Caco-2 (cell line): ENCODE measurements around the gene PDHB. TPM values are rescaled to one million over a fixed set of nuclear protein-coding genes. Genes with fewer than 3 reads are reported as not detected.

Experiments
- BruUV-seq: library from RNA; stranded (reverse); fragments of 400-500 nt; replicated peaks from 2 replicates; lab custom pipeline; 2021; lab: Mats Ljungman, UMichigan
- CTCF ChIA-PET: fragments of 300-600 bp; sonication (Branson Sonifier 250); formaldehyde crosslinking; loops from one replicate; lab custom pipeline; 2022; ENCODE audit warnings: antibody characterized with exemption; lab: Charles Lee
- POLR2A ChIA-PET: fragments of 300-600 bp; sonication (Branson Sonifier 250); formaldehyde crosslinking; loops from one replicate; lab custom pipeline; 2022; ENCODE audit warnings: antibody characterized with exemption; lab: Charles Lee
- DNase-seq, 2 experiments: peaks; one replicate each; pipeline versions ENCODE4 v3.0.0 to v3.0.0-alpha.2; 2020 to 2022
- H3K27me3 ChIP-seq: replicated peaks from 2 replicates; pipeline ENCODE4 v1.6.0; 2011; ENCODE audit warnings: low read length; ENCODE audit not compliant: control insufficient read depth, insufficient read depth
- H3K36me3 ChIP-seq: 2 replicates; pipeline ENCODE4 v1.5.1; 2011; ENCODE audit warnings: low read length; ENCODE audit not compliant: control insufficient read depth, insufficient read depth
- H3K4me1 ChIP-seq: fragments of 250-450 bp; sonication (Bioruptor Pico); 2 replicates; pipeline ENCODE4 v1.5.1; 2020; ENCODE audit warnings: mild to moderate bottlenecking
- H3K4me3 ChIP-seq: 2 replicates; pipeline ENCODE4 v1.5.1; 2011; ENCODE audit warnings: low read depth, mild to moderate bottlenecking, control low read depth, low read length
- H3K9me3 ChIP-seq: fragments of 250-450 bp; sonication (Bioruptor Pico); 2 replicates; pipeline ENCODE4 v1.5.1; 2020; ENCODE audit warnings: mild to moderate bottlenecking, moderate library complexity
- H3K27ac Mint-ChIP-seq: one replicate; pipeline ENCODE4 v1.8.0; 2022; ENCODE audit warnings: mixed read lengths; ENCODE audit not compliant: unreplicated experiment
- H3K27me3 Mint-ChIP-seq: one replicate; pipeline ENCODE4 v1.8.0; 2022; ENCODE audit warnings: mixed read lengths; ENCODE audit not compliant: insufficient read depth, unreplicated experiment
- H3K36me3 Mint-ChIP-seq: one replicate; pipeline ENCODE4 v1.8.0; 2022; ENCODE audit warnings: mild to moderate bottlenecking, mixed read lengths; ENCODE audit not compliant: insufficient read depth, unreplicated experiment
- H3K4me1 Mint-ChIP-seq: one replicate; pipeline ENCODE4 v1.8.0; 2022; ENCODE audit warnings: low read depth, mixed read lengths; ENCODE audit not compliant: unreplicated experiment
- H3K4me3 Mint-ChIP-seq: one replicate; pipeline ENCODE4 v1.8.0; 2022; ENCODE audit warnings: mild to moderate bottlenecking, moderate library complexity, mixed read lengths; ENCODE audit not compliant: unreplicated experiment
- H3K9me3 Mint-ChIP-seq: one replicate; pipeline ENCODE4 v1.8.0; 2022; ENCODE audit warnings: mixed read lengths; ENCODE audit not compliant: unreplicated experiment
- intact Hi-C: fragments of 100-400 bp; cut with micrococcal nuclease; formaldehyde crosslinking; loops from one replicate; pipeline ENCODE4 v1.10.0; 2022; ENCODE audit not compliant: unreplicated experiment
- total RNA-seq: library from RNA; stranded (reverse); gene quantifications from 2 replicates; pipeline ENCODE4 v1.2.3, GENCODE V29; 2022
- TF ChIP-seq, protein P1 (sequence below), 2 experiments: fragments of 200-600 bp in 1 of 2; IDR thresholded peaks; 1 replicate in 1 of 2; 2 replicates in 1 of 2; pipeline versions ENCODE4 v1.5.1 to v1.8.0; 2011 to 2022; ENCODE audit warnings: antibody characterized with exemption in 1 of 2, control low read depth in 1 of 2, inconsistent platforms in 1 of 2, low read depth in 1 of 2, low read length in 1 of 2, mild to moderate bottlenecking in 1 of 2, moderate library complexity in 1 of 2; ENCODE audit not compliant: insufficient read depth in 1 of 2, severe bottlenecking in 1 of 2, unreplicated experiment in 1 of 2

Gene PDHB
- total RNA-seq, 1 experiment from 2014 or later: 89.8 TPM

DNA sequence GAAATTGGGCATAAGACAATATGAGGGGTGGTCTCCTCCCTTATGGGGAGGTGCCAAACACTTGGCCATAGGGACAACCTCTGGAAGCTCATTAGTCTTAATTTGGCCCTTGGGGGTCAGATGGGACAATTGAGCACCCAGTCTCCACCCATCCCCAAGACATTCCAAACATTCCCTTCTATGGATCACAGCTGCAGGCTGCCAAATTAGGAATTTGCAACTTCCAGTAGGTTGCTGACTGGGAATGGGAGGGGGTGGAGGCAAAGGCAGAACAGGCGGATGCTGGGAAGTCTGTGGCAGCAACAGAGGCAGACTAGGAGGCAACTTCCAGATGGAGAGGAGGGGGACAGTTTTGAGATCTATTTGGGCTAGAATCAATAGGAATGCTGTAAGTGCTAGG lies 1.4 kb upstream of the PDHB start:
- Mint-ChIP-seq H3K36me3 (peaks cover 24% of the 10 kb centered on the region), H3K9me3 (no peaks in the 10 kb centered on the region), H3K27me3 (no peaks in the 10 kb centered on the region), H3K27ac (peak overlapping the region; percentile 82), H3K4me3 (peak overlapping the region; percentile 80), H3K4me1 (peaks cover 15% of the 10 kb centered on the region)
- Histone ChIP-seq H3K4me3 (no peak overlapping the region), H3K36me3 (peaks cover 2% of the 10 kb centered on the region; the same call in 1 of the 2 replicates), H3K9me3 (no peaks in the 10 kb centered on the region), H3K4me1 (peaks cover 21% of the 10 kb centered on the region), H3K27me3 (no peaks in the 10 kb centered on the region)
- BruUV-seq: no TSS peak
- peak; percentile 27 to 62 for DNase-seq
- TF ChIP-seq, protein P1, sequence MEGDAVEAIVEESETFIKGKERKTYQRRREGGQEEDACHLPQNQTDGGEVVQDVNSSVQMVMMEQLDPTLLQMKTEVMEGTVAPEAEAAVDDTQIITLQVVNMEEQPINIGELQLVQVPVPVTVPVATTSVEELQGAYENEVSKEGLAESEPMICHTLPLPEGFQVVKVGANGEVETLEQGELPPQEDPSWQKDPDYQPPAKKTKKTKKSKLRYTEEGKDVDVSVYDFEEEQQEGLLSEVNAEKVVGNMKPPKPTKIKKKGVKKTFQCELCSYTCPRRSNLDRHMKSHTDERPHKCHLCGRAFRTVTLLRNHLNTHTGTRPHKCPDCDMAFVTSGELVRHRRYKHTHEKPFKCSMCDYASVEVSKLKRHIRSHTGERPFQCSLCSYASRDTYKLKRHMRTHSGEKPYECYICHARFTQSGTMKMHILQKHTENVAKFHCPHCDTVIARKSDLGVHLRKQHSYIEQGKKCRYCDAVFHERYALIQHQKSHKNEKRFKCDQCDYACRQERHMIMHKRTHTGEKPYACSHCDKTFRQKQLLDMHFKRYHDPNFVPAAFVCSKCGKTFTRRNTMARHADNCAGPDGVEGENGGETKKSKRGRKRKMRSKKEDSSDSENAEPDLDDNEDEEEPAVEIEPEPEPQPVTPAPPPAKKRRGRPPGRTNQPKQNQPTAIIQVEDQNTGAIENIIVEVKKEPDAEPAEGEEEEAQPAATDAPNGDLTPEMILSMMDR (IDR thresholded peaks at IDR 0.05; ENCODE audit: insufficient read depth in 1 of 2, low read depth in 1 of 2, low read length in 1 of 2, severe bottlenecking in 1 of 2, unreplicated experiment in 1 of 2): no peak
- intact Hi-C loops: loop anchor here (2.0 kb wide), 1 partner anchor 18 kb away; no protein-coding TSS in a partner anchor
- ChIA-PET CTCF (no interaction called here), POLR2A (no interaction called here)

DNA sequence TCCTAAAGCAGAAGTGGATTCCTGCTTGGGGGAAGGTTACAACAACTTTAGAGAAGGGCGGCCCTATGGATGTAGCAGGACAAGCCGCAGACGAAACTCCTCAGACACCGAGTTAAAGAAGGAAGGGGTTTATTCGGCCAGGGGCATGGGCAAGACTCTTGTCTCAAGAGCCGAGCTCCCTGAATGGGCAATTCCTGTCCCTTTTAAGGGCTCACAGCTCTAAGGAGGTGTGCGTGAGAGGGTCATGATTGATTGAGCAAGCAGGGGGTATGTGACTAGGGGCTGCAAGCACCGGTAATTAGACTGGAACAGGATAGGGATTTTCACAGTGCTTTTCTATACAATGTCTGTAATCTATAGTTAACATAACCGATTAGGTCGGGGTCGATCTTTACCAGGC lies 879 bp upstream of the PDHB start:
- no TSS peak for BruUV-seq
- H3K4me3 Mint-ChIP-seq: peak overlapping the region; percentile 80
- intact Hi-C loops: loop anchor here (2.0 kb wide), 1 partner anchor 18 kb away; no protein-coding TSS in a partner anchor
- Histone ChIP-seq H3K36me3 (peaks cover 2% of the 10 kb centered on the region; the same call in 1 of the 2 replicates), H3K4me1 (peaks cover 21% of the 10 kb centered on the region), H3K9me3 (no peaks in the 10 kb centered on the region), H3K4me3 (no peak overlapping the region), H3K27me3 (no peaks in the 10 kb centered on the region)
- TF ChIP-seq, protein P1 (IDR thresholded peaks at IDR 0.05; ENCODE audit: insufficient read depth in 1 of 2, low read depth in 1 of 2, low read length in 1 of 2, severe bottlenecking in 1 of 2, unreplicated experiment in 1 of 2): no peak
- H3K36me3 Mint-ChIP-seq: peaks cover 24% of the 10 kb centered on the region
- CTCF ChIA-PET: no interaction called here
- H3K4me1 Mint-ChIP-seq: peaks cover 15% of the 10 kb centered on the region
- POLR2A ChIA-PET: interaction anchor here (1.0 kb wide), 1 partner anchor 129 kb away, joined by 3 read pairs; the partner anchor contains the start of genes HTD2 and RPP14
- H3K27me3 Mint-ChIP-seq: no peaks in the 10 kb centered on the region
- DNase-seq: no peak
- no peaks in the 10 kb centered on the region for H3K9me3 Mint-ChIP-seq
- peak overlapping the region; percentile 82 for H3K27ac Mint-ChIP-seq

DNA sequence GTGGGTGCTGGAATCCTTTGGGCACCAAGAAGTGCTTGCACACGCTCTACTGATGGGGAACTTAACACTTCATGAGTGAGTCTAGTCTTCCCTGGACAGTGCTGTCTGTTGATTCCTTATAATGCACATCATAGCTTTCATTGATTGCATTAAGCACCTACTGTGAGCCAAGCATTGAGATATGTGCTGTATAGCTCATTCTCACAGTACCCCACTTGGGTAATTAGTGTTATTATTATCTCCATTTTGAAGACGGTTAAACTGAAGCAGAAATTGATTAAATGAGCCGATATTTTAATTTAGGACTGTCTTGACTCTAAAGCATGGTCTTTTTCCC lies 504 bp upstream of the PDHB start:
- H3K9me3 ChIP-seq: no peaks in the 10 kb centered on the region
- H3K36me3 ChIP-seq: peaks cover 2% of the 10 kb centered on the region; the same call in 1 of the 2 replicates
- peak overlapping the region; percentile 34 for H3K4me3 ChIP-seq
- intact Hi-C loops: loop anchor here (2.0 kb wide), 1 partner anchor 19 kb away; no protein-coding TSS in a partner anchor
- ChIA-PET CTCF (no interaction called here), POLR2A (interaction anchor here (1.0 kb wide), 1 partner anchor 128 kb away, joined by 3 read pairs; the partner anchor contains the start of genes HTD2 and RPP14)
- Mint-ChIP-seq H3K27me3 (no peaks in the 10 kb centered on the region), H3K36me3 (peaks cover 26% of the 10 kb centered on the region), H3K27ac (peak overlapping the region; percentile 82), H3K4me3 (peak overlapping the region; percentile 80), H3K9me3 (no peaks in the 10 kb centered on the region), H3K4me1 (peaks cover 15% of the 10 kb centered on the region)
- H3K4me1 ChIP-seq: peaks cover 21% of the 10 kb centered on the region
- H3K27me3 ChIP-seq: no peaks in the 10 kb centered on the region
- TSS peak; percentile 79 for BruUV-seq
- no peak for DNase-seq
- TF ChIP-seq, protein P1 (IDR thresholded peaks at IDR 0.05; ENCODE audit: insufficient read depth in 1 of 2, low read depth in 1 of 2, low read length in 1 of 2, severe bottlenecking in 1 of 2, unreplicated experiment in 1 of 2): no peak
